K562 (cell line): Measurements from ENCODE around the gene SNX30. TPM values are rescaled to one million over a fixed set of nuclear protein-coding genes. Genes with fewer than 3 reads are reported as not detected.

Source experiments
- ATAC-seq: fragments of 200-7000 bp; cut with Tn5 transposase; 3 replicates; pipeline ENCODE4 v1.9.1; 2020; ENCODE audit warnings: moderate library complexity
- BruUV-seq: library from RNA; stranded (reverse); fragments of 400-500 nt; replicated peaks from 2 replicates; lab custom pipeline; 2021; lab: Mats Ljungman, UMichigan
- CTCF ChIA-PET: fragments of 300-600 bp; formaldehyde crosslinking; extraction: SDS; loops from one replicate; lab custom pipeline; 2021; ENCODE audit warnings: low intra/inter-chr PET ratio; lab: Yijun Ruan, JAX
- POLR2A ChIA-PET: fragments of 300-600, 350-650 bp; sonication (Branson Sonifier 250); formaldehyde crosslinking; extraction: SDS; loops from one replicate; lab custom pipeline; 2021; ENCODE audit warnings: antibody characterized with exemption, inconsistent platforms; lab: Yijun Ruan, JAX
- DNase-seq, 4 experiments: peaks; one replicate each; pipeline versions ENCODE4 v3.0.0 to v3.0.0-alpha.2; 2011 to 2018; ENCODE audit warnings: low spot score in 3 of 4, mixed read lengths in 3 of 4; ENCODE audit errors: extremely low read depth in 1 of 4
- FAIRE-seq: peaks from 2 replicates; lab custom pipeline; 2011; peaks lifted over from hg19 to GRCh38; lab: Jason Lieb, UNC
- H2AFZ ChIP-seq: 2 replicates; pipeline ENCODE4 v1.6.0; 2011; ENCODE audit warnings: low read depth, low read length, control low read depth, inconsistent platforms
- H3K27ac ChIP-seq: fragments of 200-600 bp; 3 replicates; pipeline ENCODE4 v1.8.0; 2011; ENCODE audit warnings: low read depth, mild to moderate bottlenecking, control low read depth, inconsistent platforms, low read length, moderate library complexity, mixed read lengths; ENCODE audit errors: extremely low read depth
- H3K27me3 ChIP-seq, 2 experiments: fragments of 300-600 bp in 1 of 2; 2 replicates in 1 of 2; 3 replicates in 1 of 2; pipeline versions ENCODE4 v1.6.0 to v1.8.0; 2011; ENCODE audit warnings: inconsistent platforms in 2 of 2, low read length in 2 of 2, mild to moderate bottlenecking in 1 of 2, mixed read lengths in 1 of 2, moderate library complexity in 1 of 2; ENCODE audit not compliant: control insufficient read depth in 2 of 2, insufficient read depth in 2 of 2
- H3K36me3 ChIP-seq: fragments of 300-600 bp; 3 replicates; pipeline ENCODE4 v1.8.0; 2011; ENCODE audit warnings: mild to moderate bottlenecking, low read length, inconsistent platforms; ENCODE audit not compliant: control insufficient read depth, insufficient read depth
- H3K4me1 ChIP-seq, 2 experiments: fragments of 200-600 bp in 1 of 2; replicated peaks in 1 of 2; 2 replicates in 1 of 2; 3 replicates in 1 of 2; pipeline versions ENCODE4 v1.5.1 to v1.8.0; 2011; ENCODE audit warnings: inconsistent platforms in 2 of 2, low read length in 2 of 2, mild to moderate bottlenecking in 1 of 2, mixed read lengths in 1 of 2, moderate library complexity in 1 of 2; ENCODE audit not compliant: control insufficient read depth in 2 of 2, insufficient read depth in 2 of 2
- H3K4me2 ChIP-seq: 2 replicates; pipeline ENCODE4 v1.6.1; 2011; ENCODE audit warnings: low read length, control low read depth, inconsistent platforms, mixed read lengths; ENCODE audit not compliant: insufficient read depth
- H3K4me3 ChIP-seq: fragments of 200-600 bp; sonication (generic), shearing (Covaris generic); 2 replicates; pipeline ENCODE4 v1.5.1; 2016; ENCODE audit warnings: control low read depth, inconsistent platforms
- H3K79me2 ChIP-seq: fragments of 200-600 bp; 3 replicates; pipeline ENCODE4 v1.8.0; 2011; ENCODE audit warnings: low read length, inconsistent platforms; ENCODE audit not compliant: control insufficient read depth, insufficient read depth
- H3K9ac ChIP-seq, 2 experiments: 2 replicates each; pipeline versions ENCODE4 v1.6.0 to v1.6.1; 2011; ENCODE audit warnings: low read depth in 2 of 2, low read length in 2 of 2, control low read depth in 1 of 2, inconsistent platforms in 1 of 2, mild to moderate bottlenecking in 1 of 2, mixed read lengths in 1 of 2; ENCODE audit not compliant: insufficient read depth in 1 of 2
- H3K9me1 ChIP-seq: one replicate; pipeline ENCODE4 v1.6.0; 2011; ENCODE audit warnings: inconsistent platforms, mild to moderate bottlenecking, low read length, moderate library complexity; ENCODE audit not compliant: control insufficient read depth, insufficient read depth
- H3K9me3 ChIP-seq: replicated peaks from 2 replicates; pipeline ENCODE4 v1.5.1; 2011; ENCODE audit warnings: low read depth, low read length, inconsistent platforms; ENCODE audit not compliant: control insufficient read depth, insufficient read depth
- H4K20me1 ChIP-seq: replicated peaks from 2 replicates; pipeline ENCODE4 v1.6.1; 2011; ENCODE audit warnings: low read length, inconsistent platforms, mixed read lengths; ENCODE audit not compliant: control insufficient read depth, insufficient read depth
- ETV5 ChIP-seq: sonication (generic); formaldehyde crosslinking; IDR thresholded peaks from 2 replicates; pipeline ENCODE4 v1.4.0; 2020; ENCODE audit warnings: low read depth, mild to moderate bottlenecking, missing genetic modification reagents
- FOXJ3 ChIP-seq: sonication (generic); formaldehyde crosslinking; IDR thresholded peaks from 2 replicates; pipeline ENCODE4 v1.4.0; 2020; ENCODE audit warnings: mild to moderate bottlenecking, missing genetic modification reagents
- GABPA ChIP-seq: fragments of 200-800 bp; sonication (Bioruptor generic); conservative IDR thresholded peaks from 2 replicates; pipeline ENCODE4 v1.6.1; 2016; ENCODE audit warnings: low read depth, missing genetic modification characterization, missing compliant biosample characterization
- HDAC2 ChIP-seq: fragments of 450-650 bp; IDR thresholded peaks from 2 replicates; pipeline ENCODE4 v1.6.1; 2016; ENCODE audit warnings: mild to moderate bottlenecking
- IFI16 ChIP-seq: fragments of 250-450 bp; sonication (Bioruptor Pico); IDR thresholded peaks from 2 replicates; pipeline ENCODE4 v2.1.2; 2022; ENCODE audit warnings: mild to moderate bottlenecking, inconsistent platforms
- JUN ChIP-seq, 2 experiments: sonication (generic) in 1 of 2; formaldehyde crosslinking in 1 of 2; IDR thresholded peaks; 2 replicates each; pipeline versions ENCODE4 v1.6.1 to v1.8.0; 2012 to 2022; ENCODE audit warnings: borderline replicate concordance in 2 of 2, mild to moderate bottlenecking in 2 of 2, improper control_type of control experiment in 1 of 2, low read depth in 1 of 2, low read length in 1 of 2, missing genetic modification reagents in 1 of 2
- PCBP1 ChIP-seq: fragments of 200-400 bp; formaldehyde crosslinking; IDR thresholded peaks from 2 replicates; pipeline ENCODE4 v1.6.1; 2018; ENCODE audit warnings: mild to moderate bottlenecking, low read depth, low read length; ENCODE audit not compliant: poor library complexity, severe bottlenecking
- PHF20 ChIP-seq: fragments of 450-650 bp; IDR thresholded peaks from 2 replicates; pipeline ENCODE4 v1.6.1; 2018; ENCODE audit not compliant: partially characterized antibody
- POLR2G ChIP-seq: fragments of 200-400 bp; formaldehyde crosslinking; IDR thresholded peaks from 2 replicates; pipeline ENCODE4 v1.6.1; 2017; ENCODE audit warnings: low read depth, mild to moderate bottlenecking, antibody characterized with exemption, low read length, moderate library complexity
- PYGO2 ChIP-seq: fragments of 450-650 bp; IDR thresholded peaks from 2 replicates; pipeline ENCODE4 v1.6.1; 2016; ENCODE audit warnings: mild to moderate bottlenecking, missing genetic modification characterization, moderate library complexity, missing compliant biosample characterization
- WGBS: fragments of 100-300 bp; shearing (Covaris generic); methylation state at CpG from one replicate; pipeline ENCODE4 v1.1.6; 2016; ENCODE audit warnings: low coverage, mixed read lengths; ENCODE audit not compliant: insufficient coverage; ENCODE audit errors: missing lambda C conversion rate; 5-methylcytosine and 5-hydroxymethylcytosine counted together
- in situ Hi-C: fragments of 300-500 bp; cut with MboI; formaldehyde crosslinking; loops from 4 replicates; pipeline ENCODE4 v1.15.0; 2018; ENCODE audit warnings: inconsistent platforms, mixed read lengths
- intact Hi-C: fragments of 100-400 bp; cut with micrococcal nuclease; formaldehyde crosslinking; loops from 2 replicates; pipeline ENCODE4 v1.14.2; 2022
- polyA plus RNA-seq, 8 experiments: library from polyadenylated mRNA; depleted of rRNA in 4 of 8; stranded (reverse) in 5 of 8; unstranded in 3 of 8; fragments of >200 nt; fragmentation: Nextera tagmentation in 2 of 8; fragmentation: Illumina TruSeq in 1 of 8; extraction: Ambion mirVana in 2 of 8; extraction: Trizol in 1 of 8; gene quantifications; 2 replicates each; pipeline versions ENCODE4 v1.2.1 to v1.2.3, GENCODE V29; 2011 to 2014; ENCODE audit warnings: inconsistent platforms in 1 of 8, missing spikeins in 1 of 8
- total RNA-seq, 7 experiments: library from RNA; depleted of rRNA in 6 of 7; stranded (reverse); fragments of >200 nt in 6 of 7; fragmentation: Illumina TruSeq in 2 of 7; extraction: Trizol in 2 of 7; gene quantifications; 2 replicates each; pipeline versions ENCODE4 v1.2.1 to v1.2.3, GENCODE V29; 2011 to 2021; ENCODE audit warnings: low replicate concordance in 1 of 7
- TF ChIP-seq, protein P1 (sequence below): fragments of 250-450 bp; sonication (Bioruptor Pico); IDR thresholded peaks from 2 replicates; pipeline ENCODE4 v1.5.1; 2021; ENCODE audit warnings: mild to moderate bottlenecking
- TF ChIP-seq, protein P2 (sequence below), 2 experiments: fragments of 450-650 bp; IDR thresholded peaks; 2 replicates each; pipeline ENCODE4 v1.6.1; 2018; ENCODE audit warnings: mild to moderate bottlenecking in 2 of 2, low read depth in 1 of 2; ENCODE audit not compliant: partially characterized antibody in 2 of 2
- TF ChIP-seq, protein P3 (sequence below): fragments of 450-650 bp; formaldehyde crosslinking; IDR thresholded peaks from 2 replicates; pipeline ENCODE4 v1.4.0; 2020; ENCODE audit warnings: mild to moderate bottlenecking, moderate library complexity
- TF ChIP-seq, protein P4 (sequence below): IDR thresholded peaks from 2 replicates; pipeline ENCODE4 v1.6.1; 2016; ENCODE audit warnings: missing genetic modification characterization, missing compliant biosample characterization

The SNX30 gene
- total and polyA plus RNA-seq, 9 of the 15 experiments (the other 6 are each of a cell fraction or from before 2014, with no cell fraction given), result 0.76 to 5.9 (median 3.3) TPM

DNA sequence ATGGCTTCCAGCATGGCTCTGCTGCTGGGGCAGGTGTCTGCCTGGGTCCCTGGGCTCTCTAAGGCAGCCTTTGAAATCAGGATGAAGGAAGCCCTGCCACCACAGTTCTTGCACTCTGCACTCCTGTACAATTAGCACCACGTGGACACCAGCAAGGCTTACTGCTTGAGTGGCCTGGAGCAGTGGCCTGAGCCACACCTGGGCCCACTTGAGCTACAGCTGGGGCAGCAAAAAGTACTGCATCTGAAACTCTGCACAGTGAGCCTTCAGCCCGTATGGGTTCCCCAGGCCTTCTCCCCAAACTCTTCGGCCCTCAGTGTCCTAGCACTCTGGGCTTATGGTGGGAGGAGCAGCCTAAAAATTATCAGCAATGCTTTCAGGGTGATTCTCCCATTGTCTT lies 24.6 kb upstream of the SNX30 start:
- no peaks in the 10 kb centered on the region for H3K4me1 ChIP-seq
- POLR2A ChIA-PET, result no interaction called here
- ATAC-seq (peak; percentile 68), DNase-seq (no peak), FAIRE-seq (no peak)
- intact Hi-C loops (no loop called here), in situ Hi-C loops (no loop called here)
- H3K36me3 ChIP-seq, result no peaks in the 10 kb centered on the region
- WGBS, result 34% methylated on average over 3 of the region's 3 CpGs
- H3K9me3 ChIP-seq, result no peaks in the 10 kb centered on the region
- BruUV-seq, result no TSS peak
- H3K27ac ChIP-seq, result no peak overlapping the region
- no peaks in the 10 kb centered on the region for H4K20me1 ChIP-seq
- H3K4me2 ChIP-seq, result no peak overlapping the region
- no peak overlapping the region for H3K9ac ChIP-seq
- peak overlapping the region; percentile 64 for H2AFZ ChIP-seq
- H3K4me3 ChIP-seq, result no peak overlapping the region
- no peaks in the 10 kb centered on the region for H3K27me3 ChIP-seq
- no peaks in the 10 kb centered on the region for H3K9me1 ChIP-seq
- H3K79me2 ChIP-seq, result no peaks in the 10 kb centered on the region
- CTCF ChIA-PET, result no interaction called here
- TF ChIP-seq, protein P1, sequence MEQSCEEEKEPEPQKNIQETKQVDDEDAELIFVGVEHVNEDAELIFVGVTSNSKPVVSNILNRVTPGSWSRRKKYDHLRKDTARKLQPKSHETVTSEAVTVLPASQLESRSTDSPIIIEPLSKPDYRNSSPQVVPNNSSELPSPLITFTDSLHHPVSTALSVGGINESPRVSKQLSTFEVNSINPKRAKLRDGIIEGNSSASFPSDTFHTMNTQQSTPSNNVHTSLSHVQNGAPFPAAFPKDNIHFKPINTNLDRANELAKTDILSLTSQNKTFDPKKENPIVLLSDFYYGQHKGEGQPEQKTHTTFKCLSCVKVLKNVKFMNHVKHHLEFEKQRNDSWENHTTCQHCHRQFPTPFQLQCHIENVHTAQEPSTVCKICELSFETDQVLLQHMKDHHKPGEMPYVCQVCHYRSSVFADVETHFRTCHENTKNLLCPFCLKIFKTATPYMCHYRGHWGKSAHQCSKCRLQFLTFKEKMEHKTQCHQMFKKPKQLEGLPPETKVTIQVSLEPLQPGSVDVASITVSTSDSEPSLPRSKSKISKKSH (CRISPR knock-in tag), result no peak
- no peak for TF ChIP-seq ETV5 (CRISPR knock-in tag)
- TF ChIP-seq HDAC2, result no peak
- no peak for TF ChIP-seq PCBP1
- TF ChIP-seq POLR2G, result no peak
- no peak for TF ChIP-seq PHF20
- TF ChIP-seq IFI16 (CRISPR knock-in tag), result no peak
- TF ChIP-seq PYGO2, result no peak
- TF ChIP-seq, protein P2, sequence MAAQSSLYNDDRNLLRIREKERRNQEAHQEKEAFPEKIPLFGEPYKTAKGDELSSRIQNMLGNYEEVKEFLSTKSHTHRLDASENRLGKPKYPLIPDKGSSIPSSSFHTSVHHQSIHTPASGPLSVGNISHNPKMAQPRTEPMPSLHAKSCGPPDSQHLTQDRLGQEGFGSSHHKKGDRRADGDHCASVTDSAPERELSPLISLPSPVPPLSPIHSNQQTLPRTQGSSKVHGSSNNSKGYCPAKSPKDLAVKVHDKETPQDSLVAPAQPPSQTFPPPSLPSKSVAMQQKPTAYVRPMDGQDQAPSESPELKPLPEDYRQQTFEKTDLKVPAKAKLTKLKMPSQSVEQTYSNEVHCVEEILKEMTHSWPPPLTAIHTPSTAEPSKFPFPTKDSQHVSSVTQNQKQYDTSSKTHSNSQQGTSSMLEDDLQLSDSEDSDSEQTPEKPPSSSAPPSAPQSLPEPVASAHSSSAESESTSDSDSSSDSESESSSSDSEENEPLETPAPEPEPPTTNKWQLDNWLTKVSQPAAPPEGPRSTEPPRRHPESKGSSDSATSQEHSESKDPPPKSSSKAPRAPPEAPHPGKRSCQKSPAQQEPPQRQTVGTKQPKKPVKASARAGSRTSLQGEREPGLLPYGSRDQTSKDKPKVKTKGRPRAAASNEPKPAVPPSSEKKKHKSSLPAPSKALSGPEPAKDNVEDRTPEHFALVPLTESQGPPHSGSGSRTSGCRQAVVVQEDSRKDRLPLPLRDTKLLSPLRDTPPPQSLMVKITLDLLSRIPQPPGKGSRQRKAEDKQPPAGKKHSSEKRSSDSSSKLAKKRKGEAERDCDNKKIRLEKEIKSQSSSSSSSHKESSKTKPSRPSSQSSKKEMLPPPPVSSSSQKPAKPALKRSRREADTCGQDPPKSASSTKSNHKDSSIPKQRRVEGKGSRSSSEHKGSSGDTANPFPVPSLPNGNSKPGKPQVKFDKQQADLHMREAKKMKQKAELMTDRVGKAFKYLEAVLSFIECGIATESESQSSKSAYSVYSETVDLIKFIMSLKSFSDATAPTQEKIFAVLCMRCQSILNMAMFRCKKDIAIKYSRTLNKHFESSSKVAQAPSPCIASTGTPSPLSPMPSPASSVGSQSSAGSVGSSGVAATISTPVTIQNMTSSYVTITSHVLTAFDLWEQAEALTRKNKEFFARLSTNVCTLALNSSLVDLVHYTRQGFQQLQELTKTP (IDR thresholded peaks at IDR 0.05; ENCODE audit: low read depth in 1 of 2, partially characterized antibody in 2 of 2), result no peak
- no peak for TF ChIP-seq JUN (IDR thresholded peaks at IDR 0.05; ENCODE audit: borderline replicate concordance, low read depth, low read length)
- TF ChIP-seq JUN (CRISPR knock-in tag; IDR thresholded peaks at IDR 0.05; ENCODE audit: borderline replicate concordance), result no peak
- TF ChIP-seq, protein P3, sequence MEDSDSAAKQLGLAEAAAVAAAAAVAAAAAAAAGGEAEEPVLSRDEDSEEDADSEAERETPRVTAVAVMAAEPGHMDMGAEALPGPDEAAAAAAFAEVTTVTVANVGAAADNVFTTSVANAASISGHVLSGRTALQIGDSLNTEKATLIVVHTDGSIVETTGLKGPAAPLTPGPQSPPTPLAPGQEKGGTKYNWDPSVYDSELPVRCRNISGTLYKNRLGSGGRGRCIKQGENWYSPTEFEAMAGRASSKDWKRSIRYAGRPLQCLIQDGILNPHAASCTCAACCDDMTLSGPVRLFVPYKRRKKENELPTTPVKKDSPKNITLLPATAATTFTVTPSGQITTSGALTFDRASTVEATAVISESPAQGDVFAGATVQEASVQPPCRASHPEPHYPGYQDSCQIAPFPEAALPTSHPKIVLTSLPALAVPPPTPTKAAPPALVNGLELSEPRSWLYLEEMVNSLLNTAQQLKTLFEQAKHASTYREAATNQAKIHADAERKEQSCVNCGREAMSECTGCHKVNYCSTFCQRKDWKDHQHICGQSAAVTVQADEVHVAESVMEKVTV, result no peak
- TF ChIP-seq FOXJ3 (CRISPR knock-in tag), result no peak
- TF ChIP-seq, protein P4, sequence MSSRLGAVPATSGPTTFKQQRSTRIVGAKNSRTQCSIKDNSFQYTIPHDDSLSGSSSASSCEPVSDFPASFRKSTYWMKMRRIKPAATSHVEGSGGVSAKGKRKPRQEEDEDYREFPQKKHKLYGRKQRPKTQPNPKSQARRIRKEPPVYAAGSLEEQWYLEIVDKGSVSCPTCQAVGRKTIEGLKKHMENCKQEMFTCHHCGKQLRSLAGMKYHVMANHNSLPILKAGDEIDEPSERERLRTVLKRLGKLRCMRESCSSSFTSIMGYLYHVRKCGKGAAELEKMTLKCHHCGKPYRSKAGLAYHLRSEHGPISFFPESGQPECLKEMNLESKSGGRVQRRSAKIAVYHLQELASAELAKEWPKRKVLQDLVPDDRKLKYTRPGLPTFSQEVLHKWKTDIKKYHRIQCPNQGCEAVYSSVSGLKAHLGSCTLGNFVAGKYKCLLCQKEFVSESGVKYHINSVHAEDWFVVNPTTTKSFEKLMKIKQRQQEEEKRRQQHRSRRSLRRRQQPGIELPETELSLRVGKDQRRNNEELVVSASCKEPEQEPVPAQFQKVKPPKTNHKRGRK (tag), result no peak
- TF ChIP-seq GABPA (tag), result no peak
